NCI-H2227 treated with DMSO at 0.1 percent for 48 hours (cell line): ENCODE data around the gene ZDHHC24.

ENCODE experiments used
- DNase-seq: peaks from one replicate; lab custom pipeline; 2025; lab: John Stamatoyannopoulos, UW

Gene ZDHHC24

DNA sequence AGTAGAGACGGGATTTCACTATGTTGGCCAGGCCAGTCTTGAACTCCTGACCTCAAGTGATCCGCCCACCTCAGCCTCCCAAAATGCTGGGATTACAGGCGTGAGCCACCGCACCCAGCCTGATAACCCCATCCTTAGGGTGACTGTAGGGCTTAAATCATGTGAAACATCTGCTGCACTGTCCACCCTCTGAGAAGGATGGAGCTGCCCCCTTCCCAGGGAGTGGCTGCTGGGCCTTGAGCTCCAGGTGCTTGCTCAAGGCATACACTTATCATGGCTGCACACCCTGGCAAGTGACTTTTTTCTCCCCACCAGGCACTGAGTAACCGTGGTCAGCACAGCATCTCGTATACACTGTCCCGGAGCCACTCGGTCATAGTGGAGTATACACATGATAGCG lies 73.8 kb downstream of the ZDHHC24 start:
- DNase-seq, result no peak

- no peak for DNase-seq
Measured at GRCh38 chr11:66471142-66471541, 74.7 kb downstream of the ZDHHC24 start.
